ENCODE results near the gene SLC7A10. TPM values are rescaled to one million over a fixed set of nuclear protein-coding genes. Genes with fewer than 3 reads are reported as not detected.
"Not testable (repeated sequence)": the region's sequence is repeated elsewhere in the genome, so short reads cannot be mapped to it uniquely, and the experiment has no call there.

SLC7A10 gene
- total RNA-seq, 1 experiment from 2014 or later = not detected

DNA sequence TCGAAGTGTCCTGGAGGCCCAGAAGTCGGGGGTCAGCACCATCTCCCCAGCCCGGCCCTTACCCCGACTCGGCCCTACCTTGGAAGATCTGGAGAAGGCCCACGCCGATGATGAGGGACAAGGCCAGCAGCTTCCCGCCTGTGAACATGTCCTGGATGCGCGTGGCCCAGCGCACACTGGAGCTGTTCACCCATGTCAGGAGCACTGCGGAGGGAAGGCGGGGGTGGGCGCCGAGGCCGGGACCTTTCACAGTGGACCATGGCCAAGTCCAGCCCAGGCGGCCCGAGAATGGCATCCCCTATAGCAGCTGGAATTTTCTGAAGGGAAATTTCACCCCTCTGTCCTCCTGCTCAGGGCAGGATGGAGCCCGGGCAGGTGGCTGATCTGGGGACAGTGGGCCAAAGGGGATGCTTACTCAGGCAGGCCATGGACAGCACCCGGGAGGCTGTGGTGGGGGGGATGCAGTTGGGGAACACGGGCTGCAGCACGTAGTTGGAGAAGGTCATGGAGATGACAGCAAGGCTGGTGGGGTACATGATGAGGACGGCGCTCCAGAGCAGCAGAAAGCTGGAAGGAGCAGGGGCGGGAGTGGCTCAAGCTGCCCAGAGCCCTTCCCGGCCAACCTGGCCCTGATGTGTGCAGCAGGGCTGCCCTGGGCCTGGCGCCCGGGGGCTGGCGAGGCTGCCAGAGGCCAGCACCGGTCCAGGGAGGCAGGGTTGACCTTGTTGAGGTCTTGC, 13.0 kb downstream of the SLC7A10 start:
- CTCF ChIA-PET = interaction anchor here (0.5 kb wide), 1 partner anchor 436 kb away, joined by 3 read pairs; no protein-coding TSS in a partner anchor

DNA sequence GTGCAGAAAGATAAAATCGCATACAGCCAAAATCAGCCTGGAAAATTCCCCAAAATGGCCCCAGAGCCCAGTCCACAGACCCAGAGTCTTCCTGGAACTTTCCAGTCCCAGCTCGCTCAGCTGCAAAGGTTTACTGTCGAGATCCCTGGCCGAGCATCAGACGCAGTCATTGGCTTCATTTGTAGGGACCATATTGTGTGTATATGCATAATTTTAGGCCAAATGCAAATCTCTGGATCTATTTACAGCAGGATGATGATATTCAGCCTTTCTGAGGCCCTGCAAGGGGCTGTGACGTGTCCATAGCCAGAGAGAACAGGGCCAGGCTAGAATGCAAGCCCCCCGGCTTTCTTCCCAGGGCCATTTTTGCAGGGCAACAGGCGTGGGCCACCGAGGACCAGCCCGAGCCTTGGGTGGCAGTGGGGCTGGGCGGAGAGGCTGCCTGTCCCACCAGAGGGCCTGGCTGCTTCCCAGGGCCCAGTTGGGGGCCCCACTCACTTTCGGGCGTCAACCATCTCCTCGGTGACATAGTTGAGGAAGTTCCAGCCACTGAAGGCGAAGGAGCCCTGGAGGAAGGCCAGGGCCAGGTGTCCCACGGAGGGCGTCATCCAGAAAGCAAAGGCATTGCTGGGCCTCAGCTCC, 13.7 kb downstream of the SLC7A10 start:
- H3K27me3 Mint-ChIP-seq (ENCODE audit: unreplicated experiment) = peaks cover 65% of the 10 kb centered on the region
- no peak for DNase-seq
- no peaks in the 10 kb centered on the region for H3K4me1 Mint-ChIP-seq (ENCODE audit: low read depth, unreplicated experiment)
- H3K27ac Mint-ChIP-seq (ENCODE audit: unreplicated experiment) = no peak overlapping the region
- intact Hi-C loops (cut with micrococcal nuclease; ENCODE audit: unreplicated experiment) = no loop called here
- no peak overlapping the region for H3K4me3 Mint-ChIP-seq (ENCODE audit: low read depth, unreplicated experiment)
- CTCF ChIA-PET = interaction anchor here (0.5 kb wide), 2 partner anchors 102 to 437 kb away, joined by 3 read pairs; no protein-coding TSS in a partner anchor
- H3K36me3 Mint-ChIP-seq (ENCODE audit: insufficient read depth, unreplicated experiment) = no peaks in the 10 kb centered on the region
- TF ChIP-seq, protein P1, sequence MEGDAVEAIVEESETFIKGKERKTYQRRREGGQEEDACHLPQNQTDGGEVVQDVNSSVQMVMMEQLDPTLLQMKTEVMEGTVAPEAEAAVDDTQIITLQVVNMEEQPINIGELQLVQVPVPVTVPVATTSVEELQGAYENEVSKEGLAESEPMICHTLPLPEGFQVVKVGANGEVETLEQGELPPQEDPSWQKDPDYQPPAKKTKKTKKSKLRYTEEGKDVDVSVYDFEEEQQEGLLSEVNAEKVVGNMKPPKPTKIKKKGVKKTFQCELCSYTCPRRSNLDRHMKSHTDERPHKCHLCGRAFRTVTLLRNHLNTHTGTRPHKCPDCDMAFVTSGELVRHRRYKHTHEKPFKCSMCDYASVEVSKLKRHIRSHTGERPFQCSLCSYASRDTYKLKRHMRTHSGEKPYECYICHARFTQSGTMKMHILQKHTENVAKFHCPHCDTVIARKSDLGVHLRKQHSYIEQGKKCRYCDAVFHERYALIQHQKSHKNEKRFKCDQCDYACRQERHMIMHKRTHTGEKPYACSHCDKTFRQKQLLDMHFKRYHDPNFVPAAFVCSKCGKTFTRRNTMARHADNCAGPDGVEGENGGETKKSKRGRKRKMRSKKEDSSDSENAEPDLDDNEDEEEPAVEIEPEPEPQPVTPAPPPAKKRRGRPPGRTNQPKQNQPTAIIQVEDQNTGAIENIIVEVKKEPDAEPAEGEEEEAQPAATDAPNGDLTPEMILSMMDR (IDR thresholded peaks at IDR 0.05; ENCODE audit: unreplicated experiment) = no peak
- H3K9me3 Mint-ChIP-seq (ENCODE audit: low read depth, unreplicated experiment) = no peaks in the 10 kb centered on the region
- no TSS peak for BruUV-seq (replicated peaks)

More for the DNA sequence above, 13.0 kb downstream of the SLC7A10 start:
- BruUV-seq (replicated peaks) = no TSS peak
- no peaks in the 10 kb centered on the region for H3K36me3 Mint-ChIP-seq (ENCODE audit: insufficient read depth, unreplicated experiment)
- TF ChIP-seq, protein P1 (IDR thresholded peaks at IDR 0.05; ENCODE audit: unreplicated experiment) = no peak
- peaks cover 67% of the 10 kb centered on the region for H3K27me3 Mint-ChIP-seq (ENCODE audit: unreplicated experiment)
- intact Hi-C loops (cut with micrococcal nuclease; ENCODE audit: unreplicated experiment) = no loop called here
- H3K9me3 Mint-ChIP-seq (ENCODE audit: low read depth, unreplicated experiment) = no peaks in the 10 kb centered on the region
- H3K4me3 Mint-ChIP-seq (ENCODE audit: low read depth, unreplicated experiment) = no peak overlapping the region
- H3K27ac Mint-ChIP-seq (ENCODE audit: unreplicated experiment) = no peak overlapping the region
- no peaks in the 10 kb centered on the region for H3K4me1 Mint-ChIP-seq (ENCODE audit: low read depth, unreplicated experiment)
- no peak for DNase-seq

DNA sequence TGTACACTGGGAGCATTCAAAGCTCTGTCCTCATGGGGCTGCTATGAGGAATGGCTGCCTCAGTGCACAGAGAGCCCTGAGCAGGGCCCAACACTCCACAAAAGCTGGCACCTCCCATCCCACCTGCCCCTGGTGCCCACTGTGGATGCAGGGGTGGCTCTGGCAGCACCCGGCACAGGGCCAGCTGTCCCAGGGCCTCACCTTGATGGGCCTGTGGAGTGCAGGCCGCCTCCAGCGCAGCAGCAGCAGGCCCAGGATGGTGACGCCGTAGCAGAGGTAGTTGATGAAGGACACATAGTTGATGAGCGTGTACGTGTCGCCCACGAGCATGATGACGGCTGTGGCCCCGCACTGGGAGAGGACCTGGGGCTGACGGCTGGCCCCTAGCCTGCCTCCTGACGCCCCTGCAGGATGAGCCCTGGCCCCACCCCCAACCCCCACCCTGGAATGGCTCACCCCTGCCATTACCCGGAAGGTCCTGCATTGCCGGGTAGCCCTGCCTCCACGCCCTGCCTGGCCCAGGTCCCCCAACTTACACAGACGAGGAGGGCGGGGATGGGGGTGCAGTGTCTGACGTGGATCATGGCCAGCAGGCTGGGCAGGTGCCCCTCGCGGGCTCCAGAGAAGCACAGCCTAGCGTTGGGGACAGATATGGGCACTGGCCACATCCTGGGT, 15.2 kb downstream of the SLC7A10 start:
- intact Hi-C loops (cut with micrococcal nuclease; ENCODE audit: unreplicated experiment) = no loop called here

DNA sequence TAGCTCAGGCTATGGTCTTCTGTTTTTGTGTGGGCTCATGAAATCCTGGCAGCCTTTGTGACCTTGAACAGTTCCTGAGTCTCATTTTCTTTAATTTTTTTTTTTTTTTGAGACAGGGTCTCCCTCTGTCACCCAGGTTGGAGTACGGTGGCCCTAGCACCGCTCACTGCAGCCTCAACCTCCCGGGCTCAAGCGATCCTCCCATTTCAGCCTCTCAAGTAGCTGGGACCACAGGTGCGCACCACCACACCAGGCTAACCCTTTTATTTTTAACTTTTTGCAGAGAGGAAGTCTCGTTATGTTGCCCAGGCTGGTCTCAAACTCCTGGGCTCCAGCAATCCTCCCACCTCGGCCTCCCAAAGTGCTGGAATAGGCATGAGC, 15.8 kb downstream of the SLC7A10 start:
- CTCF ChIA-PET = interaction anchor here (0.7 kb wide), 1 partner anchor 25 kb away, joined by 5 read pairs; no protein-coding TSS in a partner anchor
- H3K27ac Mint-ChIP-seq (ENCODE audit: unreplicated experiment); H3K36me3 Mint-ChIP-seq (ENCODE audit: insufficient read depth, unreplicated experiment); H3K9me3 Mint-ChIP-seq (ENCODE audit: low read depth, unreplicated experiment); H3K4me3 Mint-ChIP-seq (ENCODE audit: low read depth, unreplicated experiment); H3K4me1 Mint-ChIP-seq (ENCODE audit: low read depth, unreplicated experiment); intact Hi-C loops (cut with micrococcal nuclease; ENCODE audit: unreplicated experiment); BruUV-seq (replicated peaks); DNase-seq: not testable (repeated sequence)
- peaks cover 47% of the 10 kb centered on the region for H3K27me3 Mint-ChIP-seq (ENCODE audit: unreplicated experiment)

More for the DNA sequence above, 15.2 kb downstream of the SLC7A10 start:
- Mint-ChIP-seq H3K27me3 (ENCODE audit: unreplicated experiment) (peaks cover 52% of the 10 kb centered on the region), H3K27ac (ENCODE audit: unreplicated experiment) (no peak overlapping the region), H3K9me3 (ENCODE audit: low read depth, unreplicated experiment) (no peaks in the 10 kb centered on the region), H3K4me3 (ENCODE audit: low read depth, unreplicated experiment) (no peak overlapping the region), H3K36me3 (ENCODE audit: insufficient read depth, unreplicated experiment) (no peaks in the 10 kb centered on the region), H3K4me1 (ENCODE audit: low read depth, unreplicated experiment) (no peaks in the 10 kb centered on the region)
- BruUV-seq (replicated peaks) = no TSS peak
- CTCF ChIA-PET = no interaction called here
- TF ChIP-seq, protein P1 (IDR thresholded peaks at IDR 0.05; ENCODE audit: unreplicated experiment) = no peak
- no peak for DNase-seq

Data from Calu3 (cell line).